Measurements from ENCODE around the gene PGBD4. TPM values are rescaled to one million over a fixed set of nuclear protein-coding genes. Genes with fewer than 3 reads are reported as not detected.

Gene PGBD4
- total RNA-seq, 1 donor, result 4.5 TPM

GRCh38 chr15:34128898-34129297 is 27.0 kb downstream of the PGBD4 start:
- no peaks in the 10 kb centered on the region for H3K27me3 ChIP-seq (ENCODE audit: insufficient read depth, low read length)
- H3K9me3 ChIP-seq (ENCODE audit: low read depth, low read length), result no peaks in the 10 kb centered on the region
- no peaks in the 10 kb centered on the region for H3K4me1 ChIP-seq (ENCODE audit: insufficient read depth, low read length)
- no peak overlapping the region for H3K4me3 ChIP-seq (ENCODE audit: low read length)

- no peaks in the 10 kb centered on the region for H3K27me3 ChIP-seq (ENCODE audit: insufficient read depth, low read length)
- H3K4me1 ChIP-seq (ENCODE audit: insufficient read depth, low read length), result no peaks in the 10 kb centered on the region
- no peaks in the 10 kb centered on the region for H3K9me3 ChIP-seq (ENCODE audit: low read depth, low read length)
- no peak overlapping the region for H3K4me3 ChIP-seq (ENCODE audit: low read length)
Measured at GRCh38 chr15:34132881-34133280, 31.0 kb downstream of the PGBD4 start.

- Histone ChIP-seq H3K27me3 (ENCODE audit: insufficient read depth, low read length) (no peaks in the 10 kb centered on the region), H3K4me1 (ENCODE audit: insufficient read depth, low read length) (no peaks in the 10 kb centered on the region), H3K9me3 (ENCODE audit: low read depth, low read length) (no peaks in the 10 kb centered on the region), H3K4me3 (ENCODE audit: low read length) (no peak overlapping the region)
Measured at GRCh38 chr15:34133511-34133910, 31.6 kb downstream of the PGBD4 start.

GRCh38 chr15:34147371-34148140 is 45.7 kb downstream of the PGBD4 start:
- Histone ChIP-seq H3K27me3 (ENCODE audit: insufficient read depth, low read length) (no peaks in the 10 kb centered on the region), H3K9me3 (ENCODE audit: low read depth, low read length) (no peaks in the 10 kb centered on the region), H3K4me1 (ENCODE audit: insufficient read depth, low read length) (no peaks in the 10 kb centered on the region), H3K4me3 (ENCODE audit: low read length) (no peak overlapping the region)

GRCh38 chr15:34154725-34155204 is 52.9 kb downstream of the PGBD4 start:
- no peaks in the 10 kb centered on the region for H3K27me3 ChIP-seq (ENCODE audit: insufficient read depth, low read length)
- H3K4me3 ChIP-seq (ENCODE audit: low read length), result no peak overlapping the region
- peaks cover 23% of the 10 kb centered on the region for H3K9me3 ChIP-seq (ENCODE audit: low read depth, low read length)
- H3K4me1 ChIP-seq (ENCODE audit: insufficient read depth, low read length), result no peaks in the 10 kb centered on the region

GRCh38 chr15:34155859-34156258 is 54.0 kb downstream of the PGBD4 start:
- Histone ChIP-seq H3K4me3 (ENCODE audit: low read length) (no peak overlapping the region), H3K27me3 (ENCODE audit: insufficient read depth, low read length) (no peaks in the 10 kb centered on the region), H3K4me1 (ENCODE audit: insufficient read depth, low read length) (no peaks in the 10 kb centered on the region)

More at GRCh38 chr15:34155859-34156258, 54.0 kb downstream of the PGBD4 start:
- peaks cover 30% of the 10 kb centered on the region for H3K9me3 ChIP-seq (ENCODE audit: low read depth, low read length)

Other genes starting within 250 kb of the PGBD4 start
- gene CHRM5, start 133.6 kb upstream of the PGBD4 start, total RNA-seq, result not detected
- gene AVEN, start 62.9 kb upstream of the PGBD4 start, total RNA-seq, result 5.9 TPM
- 34.7 TPM for gene EMC7, start 221 bp upstream of the PGBD4 start, total RNA-seq
- 12.0 TPM for gene KATNBL1, start 108.0 kb downstream of the PGBD4 start, total RNA-seq
- 43.6 TPM for gene EMC4, start 122.9 kb downstream of the PGBD4 start, total RNA-seq
- 87.5 TPM for gene SLC12A6, start 235.7 kb downstream of the PGBD4 start, total RNA-seq
- 112 TPM for gene NOP10, start 241.1 kb downstream of the PGBD4 start, total RNA-seq
- not detected for gene NUTM1, start 241.2 kb downstream of the PGBD4 start, total RNA-seq

All from mononuclear cell (primary cell).